ENCODE data around the gene MXD3.

DNA sequence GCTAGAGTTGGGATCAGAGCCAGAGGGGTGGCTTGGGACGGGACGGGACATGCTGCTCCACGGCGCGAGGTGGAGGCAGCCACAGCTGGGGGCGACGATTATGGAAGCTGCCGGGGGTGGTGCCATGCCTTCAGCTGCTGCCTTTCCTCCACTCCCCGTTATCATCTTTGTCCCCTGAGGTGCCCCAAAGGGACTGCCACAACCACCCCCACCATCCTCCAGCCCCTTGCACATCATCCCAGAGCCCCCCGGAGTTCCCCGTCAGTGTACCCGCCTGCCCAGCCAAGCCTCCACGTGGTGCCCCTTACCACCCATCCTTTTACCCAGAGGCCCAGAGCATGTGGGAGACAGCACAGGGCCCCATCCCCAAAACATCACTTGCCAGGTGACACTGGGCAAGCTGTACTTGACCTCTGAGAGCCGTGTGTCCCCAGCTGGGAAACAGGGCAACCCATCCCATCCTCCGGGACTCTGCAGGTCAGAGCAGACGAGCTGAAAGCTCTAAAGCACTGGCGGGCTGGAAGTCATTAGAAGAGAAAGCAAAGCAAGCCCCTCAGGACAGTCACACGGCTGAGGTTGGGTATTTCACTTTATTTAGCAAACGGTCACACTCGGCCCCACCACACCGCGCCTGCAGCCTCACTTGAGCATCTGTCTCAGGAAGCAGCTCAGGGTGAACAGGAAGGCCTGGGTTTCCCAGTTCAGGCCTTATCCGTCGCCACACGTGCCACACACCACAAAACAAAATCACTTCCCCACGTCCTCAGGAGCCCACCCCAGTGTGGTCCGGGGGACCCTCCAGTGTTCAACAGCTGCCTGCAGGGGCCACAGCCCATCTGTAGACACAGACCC is 19.5 kb upstream of the MXD3 start:
- TF ChIP-seq POLR2AphosphoS2 (conservative IDR thresholded peaks at IDR 0.05; ENCODE audit: low read length): no peak
- TF ChIP-seq RAD21 (conservative IDR thresholded peaks at IDR 0.05 in 1 of 2, IDR thresholded peaks at IDR 0.05 in 1 of 2): no peak
- TF ChIP-seq, protein P1, sequence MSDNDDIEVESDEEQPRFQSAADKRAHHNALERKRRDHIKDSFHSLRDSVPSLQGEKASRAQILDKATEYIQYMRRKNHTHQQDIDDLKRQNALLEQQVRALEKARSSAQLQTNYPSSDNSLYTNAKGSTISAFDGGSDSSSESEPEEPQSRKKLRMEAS (IDR thresholded peaks at IDR 0.05): no peak

Measured in A549 (cell line).